Measurements from ENCODE around the gene EFNB1.

The EFNB1 gene

DNA sequence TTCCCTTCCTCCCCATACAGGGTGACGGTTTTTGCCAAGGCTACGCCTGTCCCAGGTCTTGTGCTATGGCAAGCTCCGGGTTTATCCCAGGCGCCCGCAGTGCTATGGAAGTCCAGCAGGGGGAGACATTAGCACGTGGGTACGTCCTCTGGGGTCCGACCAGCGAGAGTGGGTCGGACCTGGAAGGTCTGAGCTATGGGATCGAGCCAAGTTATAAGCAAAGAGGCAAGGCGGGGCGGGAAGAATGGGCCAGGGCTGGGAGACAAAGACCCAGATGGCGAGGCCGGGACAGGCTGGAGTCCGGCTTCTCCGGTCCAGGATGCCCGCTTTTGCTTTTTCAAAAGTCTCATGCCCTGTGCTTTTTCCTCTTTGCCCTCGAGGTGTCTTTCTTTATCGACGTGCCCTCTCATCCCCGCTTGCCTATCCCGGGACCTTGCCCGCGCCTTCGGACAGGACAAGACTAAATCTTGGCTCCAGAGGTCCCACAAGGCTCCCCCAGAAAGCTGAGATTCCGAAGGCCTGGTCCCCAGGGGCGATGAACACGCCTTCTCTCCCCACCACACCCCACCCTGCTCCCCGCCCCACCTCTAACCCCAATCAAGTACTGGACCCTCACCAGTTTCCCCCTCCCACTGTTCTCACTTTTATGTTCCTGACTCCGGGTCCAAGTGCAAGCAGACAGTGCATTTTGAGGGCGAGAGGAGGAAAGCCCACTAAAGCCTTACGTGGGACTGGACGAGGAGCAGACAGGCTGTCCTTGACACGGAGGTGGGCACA lies 785 bp upstream of the EFNB1 start:
- DNase-seq (ENCODE audit: low read depth in 3 of 3): peak; percentile 52 to 66 (median 59)

DNA sequence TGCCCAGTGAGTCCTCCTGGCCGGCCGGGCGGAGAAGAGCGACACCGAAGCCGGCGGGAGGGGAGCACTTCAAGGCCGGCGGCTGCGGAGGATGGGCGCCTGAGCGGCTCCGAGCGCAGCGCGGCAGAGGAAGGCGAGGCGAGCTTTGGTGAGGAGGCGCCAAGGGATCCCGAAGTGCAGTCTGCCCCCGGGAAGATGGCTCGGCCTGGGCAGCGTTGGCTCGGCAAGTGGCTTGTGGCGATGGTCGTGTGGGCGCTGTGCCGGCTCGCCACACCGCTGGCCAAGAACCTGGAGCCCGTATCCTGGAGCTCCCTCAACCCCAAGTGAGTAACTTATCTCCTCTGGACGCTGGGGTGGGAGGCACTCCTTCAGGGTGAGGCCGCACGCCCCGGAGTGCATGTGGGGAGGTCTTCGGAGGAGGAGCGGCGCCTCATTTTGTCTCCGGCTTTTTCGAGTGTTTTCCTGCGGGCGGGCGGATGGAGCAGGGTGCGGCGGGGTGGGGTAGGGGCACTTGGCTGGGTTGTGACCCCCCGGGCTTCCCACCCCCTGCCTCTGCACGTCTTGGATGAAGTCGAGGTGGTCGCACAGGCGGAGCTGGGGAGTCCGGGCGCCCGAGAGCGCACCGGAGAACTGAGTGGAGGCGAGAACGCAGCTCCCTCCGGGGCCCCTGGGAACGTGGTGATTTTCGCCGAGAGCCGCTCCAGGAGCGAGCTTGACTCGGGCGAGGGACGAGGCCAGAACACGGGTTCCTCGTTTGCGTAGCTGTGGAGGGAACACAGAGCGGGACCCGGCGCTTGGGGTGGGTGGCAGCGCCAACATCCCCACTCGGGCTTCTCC lies 979 bp downstream of the EFNB1 start:
- no peak for DNase-seq (ENCODE audit: low read depth in 3 of 3)

GRCh38 chrX:68830419-68831404 lies 1.9 kb downstream of the EFNB1 start:
- DNase-seq (ENCODE audit: low read depth in 3 of 3): no peak

DNA sequence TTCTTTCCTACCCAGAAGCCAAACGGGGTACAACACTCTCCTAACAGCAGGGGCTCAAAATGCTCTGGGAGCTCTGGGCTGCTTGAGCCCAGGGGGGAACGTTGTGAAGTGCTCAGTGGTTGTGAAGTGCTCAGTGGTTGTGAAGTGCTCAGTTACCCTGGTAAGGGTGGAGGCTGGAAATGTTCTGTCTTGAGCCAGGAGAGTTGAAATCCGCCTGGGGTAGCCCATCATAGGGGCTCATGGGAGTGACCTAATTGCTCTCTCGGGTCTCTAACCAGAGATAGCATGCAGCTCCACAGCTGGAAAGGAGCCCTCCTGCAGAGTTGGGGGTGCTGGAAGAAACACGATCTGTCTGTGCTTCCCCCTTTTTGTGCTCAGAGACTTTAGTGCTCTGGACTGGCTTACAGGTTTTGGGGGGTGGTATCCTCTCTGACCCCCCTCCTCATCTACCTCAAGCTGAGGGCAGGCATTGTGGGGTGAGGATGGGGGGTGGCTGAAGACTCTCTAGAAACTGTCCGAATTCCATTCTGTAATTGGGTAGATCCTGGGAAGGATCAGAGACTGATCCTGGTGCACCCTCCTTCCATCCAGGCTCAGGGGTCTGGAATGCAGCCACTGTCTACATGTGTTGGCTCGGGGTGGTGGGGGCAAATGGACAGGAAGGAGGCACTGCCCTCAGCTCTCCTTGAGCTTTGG lies 2.7 kb downstream of the EFNB1 start:
- DNase-seq (ENCODE audit: low read depth in 3 of 3): no peak

DNA sequence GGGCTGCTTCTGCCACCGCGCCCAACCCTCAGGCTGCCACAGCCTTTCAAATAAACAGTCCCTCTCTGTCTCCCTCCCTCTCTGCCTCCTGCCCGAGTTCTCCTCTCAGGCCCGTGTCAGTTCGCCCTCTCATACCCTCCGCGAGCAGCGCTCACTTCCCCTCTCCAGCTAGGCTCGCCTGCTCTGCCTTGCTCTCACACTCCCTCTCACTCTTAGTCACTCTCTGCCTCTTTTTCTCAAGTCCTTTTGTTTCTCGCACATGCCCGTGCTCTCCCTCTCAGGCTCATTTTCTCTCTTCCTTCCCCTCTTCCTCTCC lies 3.2 kb downstream of the EFNB1 start:
- DNase-seq (ENCODE audit: low read depth in 3 of 3): peak in 1 of 3 donors; percentile 24

GRCh38 chrX:68832516-68833447 lies 4.0 kb downstream of the EFNB1 start:
- no peak for DNase-seq (ENCODE audit: low read depth in 3 of 3)

GRCh38 chrX:68833448-68833805 lies 4.6 kb downstream of the EFNB1 start:
- no peak for DNase-seq (ENCODE audit: low read depth in 3 of 3)

GRCh38 chrX:68833855-68834331 lies 5.1 kb downstream of the EFNB1 start:
- DNase-seq (ENCODE audit: low read depth in 3 of 3): no peak

GRCh38 chrX:68834371-68835103 lies 5.7 kb downstream of the EFNB1 start:
- DNase-seq (ENCODE audit: low read depth in 3 of 3): no peak

DNA sequence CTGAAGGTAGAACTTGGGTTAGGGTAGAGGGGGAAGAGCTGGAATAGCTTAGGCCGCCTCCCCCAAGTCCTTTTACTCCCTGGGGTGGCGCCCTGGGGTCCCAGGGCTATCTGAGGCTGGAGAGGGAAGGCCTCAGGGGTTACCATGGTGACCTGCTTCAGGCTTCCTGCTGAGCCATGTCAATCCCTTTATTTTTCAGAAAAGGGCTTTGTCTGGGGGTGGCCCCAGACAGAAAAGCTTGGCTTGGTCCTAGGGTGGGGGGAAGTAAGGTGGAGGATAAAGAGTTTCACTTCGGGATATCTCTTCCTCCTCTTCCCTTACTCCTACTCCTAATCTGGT lies 6.3 kb downstream of the EFNB1 start:
- DNase-seq (ENCODE audit: low read depth in 3 of 3): no peak

DNA sequence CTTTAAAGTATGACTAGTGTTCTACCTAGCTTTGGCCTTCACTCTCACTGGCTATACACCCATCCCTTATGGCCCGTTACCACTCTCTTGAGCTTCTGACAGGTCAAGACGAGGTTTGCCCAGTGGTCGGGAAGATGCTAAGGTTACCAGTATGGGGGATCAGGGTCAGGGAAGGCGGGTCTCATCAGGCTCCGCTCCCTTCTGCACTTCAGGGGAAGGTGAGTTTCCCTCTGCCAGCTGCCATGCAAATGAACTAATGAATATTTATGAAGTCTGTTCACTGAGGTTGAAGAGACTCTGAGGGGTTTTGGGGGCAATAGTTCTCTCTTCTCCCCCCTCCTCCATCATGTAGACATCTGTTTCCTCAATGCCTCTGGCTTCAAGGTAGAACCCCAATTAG lies 6.6 kb downstream of the EFNB1 start:
- no peak for DNase-seq (ENCODE audit: low read depth in 3 of 3)

GRCh38 chrX:68837119-68837518 lies 8.3 kb downstream of the EFNB1 start:
- no peak for DNase-seq (ENCODE audit: low read depth in 3 of 3)

DNA sequence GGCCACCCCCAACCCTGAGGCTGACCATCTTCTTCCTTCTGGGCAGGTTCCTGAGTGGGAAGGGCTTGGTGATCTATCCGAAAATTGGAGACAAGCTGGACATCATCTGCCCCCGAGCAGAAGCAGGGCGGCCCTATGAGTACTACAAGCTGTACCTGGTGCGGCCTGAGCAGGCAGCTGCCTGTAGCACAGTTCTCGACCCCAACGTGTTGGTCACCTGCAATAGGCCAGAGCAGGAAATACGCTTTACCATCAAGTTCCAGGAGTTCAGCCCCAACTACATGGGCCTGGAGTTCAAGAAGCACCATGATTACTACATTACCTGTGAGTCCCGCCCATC lies 9.7 kb downstream of the EFNB1 start:
- DNase-seq (ENCODE audit: low read depth in 3 of 3): no peak

- DNase-seq (ENCODE audit: low read depth in 3 of 3): no peak
These were observed 10.9 kb downstream of the EFNB1 start for GRCh38 chrX:68839771-68840170.

DNA sequence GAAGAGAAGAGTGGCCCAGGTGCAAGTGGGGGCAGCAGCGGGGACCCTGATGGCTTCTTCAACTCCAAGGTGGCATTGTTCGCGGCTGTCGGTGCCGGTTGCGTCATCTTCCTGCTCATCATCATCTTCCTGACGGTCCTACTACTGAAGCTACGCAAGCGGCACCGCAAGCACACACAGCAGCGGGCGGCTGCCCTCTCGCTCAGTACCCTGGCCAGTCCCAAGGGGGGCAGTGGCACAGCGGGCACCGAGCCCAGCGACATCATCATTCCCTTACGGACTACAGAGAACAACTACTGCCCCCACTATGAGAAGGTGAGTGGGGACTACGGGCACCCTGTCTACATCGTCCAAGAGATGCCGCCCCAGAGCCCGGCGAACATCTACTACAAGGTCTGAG lies 11.4 kb downstream of the EFNB1 start:
- DNase-seq (ENCODE audit: low read depth in 3 of 3): no peak

DNA sequence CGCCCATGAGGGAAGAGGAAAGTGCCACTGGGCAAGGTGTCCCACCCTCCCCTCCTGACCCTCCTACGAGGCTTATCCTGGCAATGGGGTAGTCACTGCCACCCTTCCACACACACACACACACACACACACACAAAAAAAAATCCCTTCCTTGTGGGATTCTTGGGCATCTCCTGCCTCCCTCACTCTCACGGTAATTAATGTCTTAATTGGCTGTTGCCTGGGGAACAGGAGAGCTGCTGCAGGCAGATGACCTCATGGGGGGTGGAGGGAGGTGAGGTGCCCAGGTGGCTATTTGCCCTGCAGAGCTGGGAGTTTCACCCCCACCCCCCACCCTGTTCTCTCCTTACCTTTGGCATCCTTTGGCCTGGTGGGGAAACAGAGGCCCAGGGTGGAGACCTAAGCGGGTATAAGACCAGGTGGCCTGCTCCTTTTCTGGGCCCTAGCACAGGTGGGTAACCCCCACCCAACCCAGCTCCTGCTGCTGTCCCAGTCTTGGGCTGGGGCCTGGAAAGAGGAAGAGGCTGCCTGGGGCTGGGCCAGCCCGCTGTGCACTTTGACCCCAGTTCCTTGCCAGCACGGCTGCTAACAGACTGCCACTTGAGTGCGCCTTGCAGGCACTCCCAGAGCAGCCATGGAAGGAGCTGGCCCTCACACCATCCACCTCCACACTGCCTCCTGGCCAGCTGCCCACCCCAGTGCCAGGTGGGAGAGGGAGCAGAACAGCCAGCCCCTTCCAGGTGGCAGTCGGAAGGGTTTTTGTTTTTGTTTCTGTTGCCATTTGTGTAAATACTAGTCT lies 12.6 kb downstream of the EFNB1 start:
- DNase-seq (ENCODE audit: low read depth in 3 of 3): no peak

DNA sequence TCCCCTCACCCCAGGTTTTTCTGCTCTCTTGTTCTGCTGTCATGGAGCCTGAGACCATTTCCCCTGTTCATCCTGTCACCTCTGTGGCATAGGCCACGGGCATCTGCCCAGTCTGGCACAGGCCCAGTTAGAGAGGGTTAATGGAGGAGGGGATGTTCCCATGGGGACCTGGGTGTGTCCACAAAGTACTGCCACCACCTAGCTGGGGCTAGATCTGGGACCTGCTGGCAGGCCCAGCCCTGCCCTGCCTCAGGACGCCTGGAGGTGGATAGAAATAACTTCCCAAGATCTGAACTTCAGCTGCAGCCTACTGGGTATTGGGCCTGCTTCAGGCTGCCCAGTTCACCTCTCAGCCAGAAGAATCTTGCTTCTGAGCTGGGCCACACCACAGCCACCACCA lies 13.5 kb downstream of the EFNB1 start:
- no peak for DNase-seq (ENCODE audit: low read depth in 3 of 3)

DNA sequence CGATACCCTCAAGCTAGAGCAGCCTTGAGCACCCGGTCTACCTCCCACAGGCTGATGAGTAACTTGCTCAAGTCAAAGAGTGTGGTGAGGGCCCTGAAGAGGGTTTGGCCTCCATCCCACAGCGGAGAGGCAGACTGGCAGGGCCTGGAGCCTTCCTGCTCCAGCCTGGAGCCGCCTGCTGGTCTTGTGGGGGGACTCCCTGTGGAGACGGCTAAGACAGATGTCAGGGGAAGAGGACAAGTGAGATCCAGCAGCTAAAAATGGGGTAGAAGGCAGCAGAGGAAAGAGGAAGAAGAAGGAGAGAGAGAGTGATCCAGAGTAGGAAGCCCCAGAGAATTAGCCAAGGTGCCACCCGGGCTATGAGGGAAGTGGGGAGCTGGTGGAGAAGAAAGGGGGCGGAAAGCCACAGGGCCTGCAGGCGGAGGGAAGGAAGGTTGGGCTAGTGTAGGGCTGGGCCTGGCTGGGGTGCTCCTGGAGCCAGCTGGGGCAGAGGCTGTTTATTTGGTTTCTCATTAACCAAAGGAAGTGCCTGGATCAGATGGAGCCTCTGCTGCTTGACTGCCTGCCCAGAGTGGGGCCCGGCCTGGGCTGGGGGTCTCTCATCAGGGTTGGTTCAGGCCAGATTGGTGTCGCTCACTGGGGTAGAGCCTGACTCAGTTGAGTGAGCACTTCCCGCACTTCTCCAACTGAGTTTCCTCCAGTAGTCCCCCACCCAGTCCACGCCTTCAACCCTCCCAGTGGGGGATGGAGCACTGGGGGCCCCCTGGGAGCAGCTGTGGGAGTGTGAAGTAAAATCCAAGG lies 14.2 kb downstream of the EFNB1 start:
- no peak for DNase-seq (ENCODE audit: low read depth in 3 of 3)
